ENCODE measurements around the gene MGLL.

DNA sequence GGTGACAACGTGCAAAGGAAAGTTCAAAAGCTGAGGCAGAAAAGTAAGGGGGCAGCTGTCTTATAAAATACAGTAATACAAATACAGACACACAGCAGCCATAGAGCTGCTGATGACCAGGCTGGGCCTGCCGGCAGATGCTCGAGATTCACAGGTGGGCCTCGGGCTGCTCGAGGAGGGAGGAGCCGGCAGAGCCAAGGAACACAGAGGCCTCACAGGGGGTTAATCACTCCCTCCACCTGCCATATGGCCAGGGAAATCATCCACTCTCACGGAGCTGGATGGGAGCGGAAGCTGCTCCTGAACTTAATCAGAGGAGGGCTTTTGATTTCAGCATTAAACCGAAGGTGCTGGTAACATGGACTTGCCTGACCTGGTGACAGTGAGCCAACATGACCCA lies 29.6 kb upstream of the MGLL start:
- TF ChIP-seq, protein P1, sequence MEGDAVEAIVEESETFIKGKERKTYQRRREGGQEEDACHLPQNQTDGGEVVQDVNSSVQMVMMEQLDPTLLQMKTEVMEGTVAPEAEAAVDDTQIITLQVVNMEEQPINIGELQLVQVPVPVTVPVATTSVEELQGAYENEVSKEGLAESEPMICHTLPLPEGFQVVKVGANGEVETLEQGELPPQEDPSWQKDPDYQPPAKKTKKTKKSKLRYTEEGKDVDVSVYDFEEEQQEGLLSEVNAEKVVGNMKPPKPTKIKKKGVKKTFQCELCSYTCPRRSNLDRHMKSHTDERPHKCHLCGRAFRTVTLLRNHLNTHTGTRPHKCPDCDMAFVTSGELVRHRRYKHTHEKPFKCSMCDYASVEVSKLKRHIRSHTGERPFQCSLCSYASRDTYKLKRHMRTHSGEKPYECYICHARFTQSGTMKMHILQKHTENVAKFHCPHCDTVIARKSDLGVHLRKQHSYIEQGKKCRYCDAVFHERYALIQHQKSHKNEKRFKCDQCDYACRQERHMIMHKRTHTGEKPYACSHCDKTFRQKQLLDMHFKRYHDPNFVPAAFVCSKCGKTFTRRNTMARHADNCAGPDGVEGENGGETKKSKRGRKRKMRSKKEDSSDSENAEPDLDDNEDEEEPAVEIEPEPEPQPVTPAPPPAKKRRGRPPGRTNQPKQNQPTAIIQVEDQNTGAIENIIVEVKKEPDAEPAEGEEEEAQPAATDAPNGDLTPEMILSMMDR (IDR thresholded peaks at IDR 0.05): no peak
- TF ChIP-seq POLR2A (IDR thresholded peaks at IDR 0.05): no peak

Data from esophagus squamous epithelium (tissue), 4 donors.